ENCODE results near the gene SRPK2.

DNA sequence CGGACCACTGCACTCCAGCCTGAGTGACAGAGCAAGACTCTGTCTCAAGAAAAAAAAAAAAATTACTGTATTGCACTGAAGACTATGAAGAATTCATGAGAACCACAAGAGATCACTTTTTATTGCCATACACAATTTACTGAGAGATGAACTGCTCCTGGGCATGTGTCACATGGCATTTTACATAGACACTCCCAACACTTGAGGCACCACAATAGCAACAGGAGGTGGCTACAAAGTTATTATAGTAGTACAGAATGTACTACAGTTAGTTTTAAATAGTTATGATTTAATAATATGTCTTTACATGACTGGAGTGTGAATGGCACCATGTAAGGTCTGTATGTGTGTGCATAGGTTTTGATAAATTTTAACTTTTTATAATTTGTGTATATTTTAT, 304.1 kb downstream of the SRPK2 start:
- TF ChIP-seq, protein P1, sequence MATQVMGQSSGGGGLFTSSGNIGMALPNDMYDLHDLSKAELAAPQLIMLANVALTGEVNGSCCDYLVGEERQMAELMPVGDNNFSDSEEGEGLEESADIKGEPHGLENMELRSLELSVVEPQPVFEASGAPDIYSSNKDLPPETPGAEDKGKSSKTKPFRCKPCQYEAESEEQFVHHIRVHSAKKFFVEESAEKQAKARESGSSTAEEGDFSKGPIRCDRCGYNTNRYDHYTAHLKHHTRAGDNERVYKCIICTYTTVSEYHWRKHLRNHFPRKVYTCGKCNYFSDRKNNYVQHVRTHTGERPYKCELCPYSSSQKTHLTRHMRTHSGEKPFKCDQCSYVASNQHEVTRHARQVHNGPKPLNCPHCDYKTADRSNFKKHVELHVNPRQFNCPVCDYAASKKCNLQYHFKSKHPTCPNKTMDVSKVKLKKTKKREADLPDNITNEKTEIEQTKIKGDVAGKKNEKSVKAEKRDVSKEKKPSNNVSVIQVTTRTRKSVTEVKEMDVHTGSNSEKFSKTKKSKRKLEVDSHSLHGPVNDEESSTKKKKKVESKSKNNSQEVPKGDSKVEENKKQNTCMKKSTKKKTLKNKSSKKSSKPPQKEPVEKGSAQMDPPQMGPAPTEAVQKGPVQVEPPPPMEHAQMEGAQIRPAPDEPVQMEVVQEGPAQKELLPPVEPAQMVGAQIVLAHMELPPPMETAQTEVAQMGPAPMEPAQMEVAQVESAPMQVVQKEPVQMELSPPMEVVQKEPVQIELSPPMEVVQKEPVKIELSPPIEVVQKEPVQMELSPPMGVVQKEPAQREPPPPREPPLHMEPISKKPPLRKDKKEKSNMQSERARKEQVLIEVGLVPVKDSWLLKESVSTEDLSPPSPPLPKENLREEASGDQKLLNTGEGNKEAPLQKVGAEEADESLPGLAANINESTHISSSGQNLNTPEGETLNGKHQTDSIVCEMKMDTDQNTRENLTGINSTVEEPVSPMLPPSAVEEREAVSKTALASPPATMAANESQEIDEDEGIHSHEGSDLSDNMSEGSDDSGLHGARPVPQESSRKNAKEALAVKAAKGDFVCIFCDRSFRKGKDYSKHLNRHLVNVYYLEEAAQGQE (tag by site-specific recombination; IDR thresholded peaks at IDR 0.05), result no peak
- TF ChIP-seq, protein P2, sequence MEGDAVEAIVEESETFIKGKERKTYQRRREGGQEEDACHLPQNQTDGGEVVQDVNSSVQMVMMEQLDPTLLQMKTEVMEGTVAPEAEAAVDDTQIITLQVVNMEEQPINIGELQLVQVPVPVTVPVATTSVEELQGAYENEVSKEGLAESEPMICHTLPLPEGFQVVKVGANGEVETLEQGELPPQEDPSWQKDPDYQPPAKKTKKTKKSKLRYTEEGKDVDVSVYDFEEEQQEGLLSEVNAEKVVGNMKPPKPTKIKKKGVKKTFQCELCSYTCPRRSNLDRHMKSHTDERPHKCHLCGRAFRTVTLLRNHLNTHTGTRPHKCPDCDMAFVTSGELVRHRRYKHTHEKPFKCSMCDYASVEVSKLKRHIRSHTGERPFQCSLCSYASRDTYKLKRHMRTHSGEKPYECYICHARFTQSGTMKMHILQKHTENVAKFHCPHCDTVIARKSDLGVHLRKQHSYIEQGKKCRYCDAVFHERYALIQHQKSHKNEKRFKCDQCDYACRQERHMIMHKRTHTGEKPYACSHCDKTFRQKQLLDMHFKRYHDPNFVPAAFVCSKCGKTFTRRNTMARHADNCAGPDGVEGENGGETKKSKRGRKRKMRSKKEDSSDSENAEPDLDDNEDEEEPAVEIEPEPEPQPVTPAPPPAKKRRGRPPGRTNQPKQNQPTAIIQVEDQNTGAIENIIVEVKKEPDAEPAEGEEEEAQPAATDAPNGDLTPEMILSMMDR (tag by site-specific recombination; IDR thresholded peaks at IDR 0.05), result no peak
- TF ChIP-seq KLF8 (tag by site-specific recombination; IDR thresholded peaks at IDR 0.05), result no peak
- no peak for TF ChIP-seq TCF7L2 (IDR thresholded peaks at IDR 0.05; ENCODE audit: borderline replicate concordance, low read depth, low read length)
- TF ChIP-seq ZNF211 (tag by site-specific recombination; IDR thresholded peaks at IDR 0.05; ENCODE audit: low read depth), result no peak

All from HEK293 (cell line).